GM12878 (cell line): ENCODE results near the gene DOCK1. TPM values are rescaled to one million over a fixed set of nuclear protein-coding genes. Genes with fewer than 3 reads are reported as not detected.

Experiments used
- ATAC-seq: fragments of 200-7000 bp; cut with Tn5 transposase; 3 replicates; pipeline ENCODE4 v1.9.1; 2020; ENCODE audit warnings: mild to moderate bottlenecking, moderate library complexity
- BruUV-seq: library from RNA; stranded (reverse); fragments of 400-500 nt; replicated peaks from 2 replicates; lab custom pipeline; 2021; lab: Mats Ljungman, UMichigan
- CTCF ChIA-PET: fragments of 300-600 bp; sonication (Branson Sonifier 250); formaldehyde crosslinking; extraction: SDS; loops from one replicate; lab custom pipeline; 2021; ENCODE audit warnings: inconsistent platforms; lab: Yijun Ruan, JAX
- POLR2A ChIA-PET: fragments of 350-600 bp; formaldehyde crosslinking; extraction: SDS; loops from one replicate; lab custom pipeline; 2021; ENCODE audit warnings: inconsistent platforms; lab: Charles Lee
- RAD21 ChIA-PET: fragments of 300-600 bp; sonication (Branson Sonifier 250); formaldehyde crosslinking; loops from one replicate; lab custom pipeline; 2023; ENCODE audit warnings: antibody characterized with exemption; ENCODE audit not compliant: unreplicated experiment; lab: Charles Lee
- SMC1A ChIA-PET: fragments of 300-600 bp; sonication (Branson Sonifier 250); formaldehyde crosslinking; loops from one replicate; lab custom pipeline; 2023; ENCODE audit not compliant: unreplicated experiment, uncharacterized antibody; lab: Charles Lee
- DNase-seq: peaks from one replicate; pipeline ENCODE4 v3.0.0-alpha.2; 2011; ENCODE audit warnings: low read depth, low spot score
- FAIRE-seq: peaks from 3 replicates; lab custom pipeline; 2011; peaks lifted over from hg19 to GRCh38; lab: Jason Lieb, UNC
- H2AFZ ChIP-seq: 2 replicates; pipeline ENCODE4 v1.6.0; 2011; ENCODE audit warnings: low read depth, low read length, control low read depth; ENCODE audit not compliant: control insufficient read depth
- H3K27ac ChIP-seq: 2 replicates; pipeline ENCODE4 v1.5.1; 2011; ENCODE audit warnings: control low read depth; ENCODE audit not compliant: control insufficient read depth, insufficient read depth
- H3K27me3 ChIP-seq, 2 experiments: replicated peaks in 1 of 2; 2 replicates each; pipeline versions ENCODE4 v1.6.0 to v1.6.1; 2011; ENCODE audit warnings: low read length in 1 of 2; ENCODE audit not compliant: control insufficient read depth in 2 of 2, insufficient read depth in 2 of 2
- H3K36me3 ChIP-seq, 2 experiments: 2 replicates each; pipeline ENCODE4 v1.5.1; 2011; ENCODE audit warnings: low read length in 1 of 2; ENCODE audit not compliant: control insufficient read depth in 2 of 2, insufficient read depth in 2 of 2
- H3K4me1 ChIP-seq: 2 replicates; pipeline ENCODE4 v1.6.1; 2011; ENCODE audit warnings: mild to moderate bottlenecking, low read length, moderate library complexity, mixed read lengths; ENCODE audit not compliant: control insufficient read depth, insufficient read depth
- H3K4me2 ChIP-seq: 2 replicates; pipeline ENCODE4 v1.6.0; 2011; ENCODE audit warnings: control low read depth; ENCODE audit not compliant: control insufficient read depth, insufficient read depth
- H3K4me3 ChIP-seq: fragments of 200-600 bp; sonication (generic); 2 replicates; pipeline ENCODE4 v1.5.1; 2016
- H3K79me2 ChIP-seq: 2 replicates; pipeline ENCODE4 v1.6.0; 2011; ENCODE audit warnings: low read length; ENCODE audit not compliant: control insufficient read depth, insufficient read depth
- H3K9ac ChIP-seq: 2 replicates; pipeline ENCODE4 v1.8.0; 2011; ENCODE audit warnings: low read length, control low read depth, mixed read lengths; ENCODE audit not compliant: control insufficient read depth, insufficient read depth
- H3K9me3 ChIP-seq: replicated peaks from 3 replicates; pipeline ENCODE4 v1.5.1; 2011; ENCODE audit warnings: mild to moderate bottlenecking, low read length; ENCODE audit not compliant: control insufficient read depth, insufficient read depth
- H4K20me1 ChIP-seq: 2 replicates; pipeline ENCODE4 v1.6.0; 2011; ENCODE audit not compliant: control insufficient read depth, insufficient read depth
- CHD4 ChIP-seq: fragments of 200-600 bp; sonication (generic); IDR thresholded peaks from 2 replicates; pipeline ENCODE4 v1.6.1; 2016; ENCODE audit warnings: mild to moderate bottlenecking
- CTCF ChIP-seq, 3 experiments: IDR thresholded peaks in 2 of 3; conservative IDR thresholded peaks in 1 of 3; 2 replicates each; pipeline ENCODE4 v1.5.1; 2011; ENCODE audit warnings: low read depth in 3 of 3, low read length in 3 of 3, mild to moderate bottlenecking in 3 of 3, control low read depth in 2 of 3, moderate library complexity in 2 of 3, inconsistent platforms in 1 of 3, mixed read lengths in 1 of 3; ENCODE audit not compliant: control insufficient read depth in 2 of 3, insufficient read depth in 1 of 3; ENCODE audit errors: extremely low read depth in 1 of 3
- EP300 ChIP-seq, 2 experiments: fragments of 150-350 bp in 1 of 2; IDR thresholded peaks; 2 replicates each; pipeline ENCODE4 v1.6.1; 2011 to 2012; ENCODE audit warnings: low read depth in 2 of 2, low read length in 2 of 2, borderline replicate concordance in 1 of 2, improper control_type of control experiment in 1 of 2, inconsistent platforms in 1 of 2; ENCODE audit not compliant: control insufficient read depth in 1 of 2
- FOS ChIP-seq: IDR thresholded peaks from 3 replicates; pipeline ENCODE4 v1.6.1; 2011; ENCODE audit warnings: borderline replicate concordance; ENCODE audit not compliant: insufficient read length; ENCODE audit errors: extremely low read depth
- HCFC1 ChIP-seq: fragments of 150-350 bp; IDR thresholded peaks from 2 replicates; pipeline ENCODE4 v1.6.1; 2014; ENCODE audit warnings: low read length
- NFYB ChIP-seq: IDR thresholded peaks from 2 replicates; pipeline ENCODE4 v1.6.1; 2011; ENCODE audit warnings: low read depth, mild to moderate bottlenecking, low read length, improper control_type of control experiment, moderate library complexity; ENCODE audit not compliant: insufficient read depth
- POLR2A ChIP-seq: IDR thresholded peaks from 2 replicates; pipeline ENCODE4 v1.6.1; 2011; ENCODE audit warnings: low read depth, mild to moderate bottlenecking, low read length
- POU2F2 ChIP-seq: IDR thresholded peaks from 3 replicates; pipeline ENCODE4 v1.6.1; 2011; ENCODE audit warnings: low read depth, mild to moderate bottlenecking, low read length, borderline replicate concordance
- WGBS: methylation state at CpG from one replicate; pipeline ENCODE4 v1.1.6; 2016; ENCODE audit warnings: low lambda C conversion rate; ENCODE audit not compliant: insufficient replicate concordance, insufficient coverage; ENCODE audit errors: missing lambda C conversion rate; 5-methylcytosine and 5-hydroxymethylcytosine counted together
- in situ Hi-C: fragments of 300-500 bp; cut with MboI; formaldehyde crosslinking; loops from 9 replicates; pipeline ENCODE4 v1.14.3; 2018; ENCODE audit warnings: mixed read lengths
- intact Hi-C: fragments of 100-400 bp; cut with micrococcal nuclease; formaldehyde crosslinking; loops from one replicate; pipeline ENCODE4 v1.14.2; 2022; ENCODE audit not compliant: unreplicated experiment
- polyA plus RNA-seq, 11 experiments: library from polyadenylated mRNA; depleted of rRNA in 4 of 11; unstranded in 6 of 11; stranded (reverse) in 5 of 11; fragments of >200 nt; fragmentation: Nextera tagmentation in 4 of 11; fragmentation: Illumina TruSeq in 1 of 11; extraction: Ambion mirVana in 4 of 11; extraction: Trizol in 1 of 11; gene quantifications; 1 replicate in 1 of 11; 2 replicates in 10 of 11; pipeline versions ENCODE4 v1.2.1 to v1.2.3, GENCODE V29; 2011 to 2016; ENCODE audit warnings: inconsistent platforms in 2 of 11, missing spikeins in 2 of 11, low read depth in 1 of 11
- total RNA-seq, 4 experiments: library from RNA; depleted of rRNA in 3 of 4; stranded (reverse); fragments of >200 nt in 3 of 4; fragmentation: Illumina TruSeq in 1 of 4; extraction: Trizol in 1 of 4; gene quantifications; 2 replicates each; pipeline versions ENCODE4 v1.2.1 to v1.2.3, GENCODE V29; 2013 to 2021
- TF ChIP-seq, protein P1 (sequence below): fragments of 450-650 bp; IDR thresholded peaks from 2 replicates; pipeline ENCODE4 v1.6.1; 2018; ENCODE audit warnings: mild to moderate bottlenecking, low read depth, moderate library complexity; ENCODE audit not compliant: partially characterized antibody
- TF ChIP-seq, protein P2 (sequence below): fragments of 450-650 bp; IDR thresholded peaks from 2 replicates; pipeline ENCODE4 v1.6.1; 2017; ENCODE audit warnings: antibody characterized with exemption, mild to moderate bottlenecking, moderate library complexity

DOCK1 gene
- total and polyA plus RNA-seq, 10 of the 15 experiments (the other 5 are each of a cell fraction or from before 2014, with no cell fraction given), result 0.05 to 0.18 TPM; not detected in 8

DNA sequence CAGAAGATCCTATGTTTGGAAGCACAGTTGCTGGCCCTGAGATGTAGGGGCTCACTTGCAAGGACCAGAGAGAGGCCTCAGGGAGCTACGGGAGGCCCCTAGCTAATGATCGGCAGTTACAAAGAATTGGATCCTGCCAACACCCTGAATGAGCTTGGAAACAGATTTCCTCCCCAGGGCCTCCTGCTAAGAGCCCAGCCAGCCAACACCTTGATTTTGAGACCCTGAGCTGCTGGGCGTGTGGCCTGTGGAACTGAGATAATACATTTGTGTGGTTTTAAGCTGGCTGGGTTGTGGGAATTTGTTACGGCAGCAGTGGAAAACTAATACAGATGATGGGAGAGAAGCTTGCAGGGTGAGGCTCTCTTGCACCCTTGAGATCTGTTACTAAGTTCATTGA is 3.9 kb downstream of the DOCK1 start:
- Histone ChIP-seq H3K27me3 (no peaks in the 10 kb centered on the region), H2AFZ (no peak overlapping the region), H3K4me3 (no peak overlapping the region), H3K27ac (no peak overlapping the region), H3K36me3 (no peaks in the 10 kb centered on the region), H3K79me2 (no peaks in the 10 kb centered on the region), H3K4me1 (no peaks in the 10 kb centered on the region), H3K9ac (no peak overlapping the region), H3K9me3 (no peaks in the 10 kb centered on the region; the same call in 2 of the 3 replicates), H3K4me2 (no peak overlapping the region)
- CTCF ChIA-PET, result no interaction called here
- in situ Hi-C loops (no loop called here), intact Hi-C loops (no loop called here)
- no TSS peak for BruUV-seq
- SMC1A ChIA-PET, result no interaction called here
- POLR2A ChIA-PET, result no interaction called here
- WGBS, result 17% methylated on average over 4 of the region's 4 CpGs
- RAD21 ChIA-PET, result no interaction called here
- DNase-seq (no peak), FAIRE-seq (no peak), ATAC-seq (no peak)
- TF ChIP-seq NFYB, result no peak
- TF ChIP-seq, all 136 proteins: peak for 0
- H4K20me1 ChIP-seq, result no peaks in the 10 kb centered on the region

- POLR2A ChIA-PET, result no interaction called here
- Histone ChIP-seq H3K36me3 (no peaks in the 10 kb centered on the region), H3K4me1 (no peaks in the 10 kb centered on the region), H3K4me2 (no peak overlapping the region), H2AFZ (no peak overlapping the region), H3K4me3 (no peak overlapping the region), H4K20me1 (no peaks in the 10 kb centered on the region), H3K27me3 (no peaks in the 10 kb centered on the region), H3K27ac (no peak overlapping the region), H3K9ac (no peak overlapping the region), H3K79me2 (no peaks in the 10 kb centered on the region), H3K9me3 (no peaks in the 10 kb centered on the region; the same call in 2 of the 3 replicates)
- SMC1A ChIA-PET, result no interaction called here
- in situ Hi-C loops (no loop called here), intact Hi-C loops (no loop called here)
- ATAC-seq, result no peak
- no peak for FAIRE-seq
- CTCF ChIA-PET, result no interaction called here
- RAD21 ChIA-PET, result no interaction called here
- 74% methylated on average over 7 of the region's 7 CpGs for WGBS
- no TSS peak for BruUV-seq
- no peak for DNase-seq
- TF ChIP-seq FOS, result no peak
- TF ChIP-seq, protein P1, sequence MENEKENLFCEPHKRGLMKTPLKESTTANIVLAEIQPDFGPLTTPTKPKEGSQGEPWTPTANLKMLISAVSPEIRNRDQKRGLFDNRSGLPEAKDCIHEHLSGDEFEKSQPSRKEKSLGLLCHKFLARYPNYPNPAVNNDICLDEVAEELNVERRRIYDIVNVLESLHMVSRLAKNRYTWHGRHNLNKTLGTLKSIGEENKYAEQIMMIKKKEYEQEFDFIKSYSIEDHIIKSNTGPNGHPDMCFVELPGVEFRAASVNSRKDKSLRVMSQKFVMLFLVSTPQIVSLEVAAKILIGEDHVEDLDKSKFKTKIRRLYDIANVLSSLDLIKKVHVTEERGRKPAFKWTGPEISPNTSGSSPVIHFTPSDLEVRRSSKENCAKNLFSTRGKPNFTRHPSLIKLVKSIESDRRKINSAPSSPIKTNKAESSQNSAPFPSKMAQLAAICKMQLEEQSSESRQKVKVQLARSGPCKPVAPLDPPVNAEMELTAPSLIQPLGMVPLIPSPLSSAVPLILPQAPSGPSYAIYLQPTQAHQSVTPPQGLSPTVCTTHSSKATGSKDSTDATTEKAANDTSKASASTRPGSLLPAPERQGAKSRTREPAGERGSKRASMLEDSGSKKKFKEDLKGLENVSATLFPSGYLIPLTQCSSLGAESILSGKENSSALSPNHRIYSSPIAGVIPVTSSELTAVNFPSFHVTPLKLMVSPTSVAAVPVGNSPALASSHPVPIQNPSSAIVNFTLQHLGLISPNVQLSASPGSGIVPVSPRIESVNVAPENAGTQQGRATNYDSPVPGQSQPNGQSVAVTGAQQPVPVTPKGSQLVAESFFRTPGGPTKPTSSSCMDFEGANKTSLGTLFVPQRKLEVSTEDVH, result no peak
- TF ChIP-seq POLR2A, result no peak
- no peak for TF ChIP-seq EP300 (IDR thresholded peaks at IDR 0.05; ENCODE audit: borderline replicate concordance in 1 of 2, control insufficient read depth in 1 of 2, low read depth in 2 of 2, low read length in 2 of 2)
- TF ChIP-seq CHD4, result no peak
- TF ChIP-seq CTCF (IDR thresholded peaks at IDR 0.05 in 2 of 3, conservative IDR thresholded peaks at IDR 0.05 in 1 of 3; ENCODE audit: control insufficient read depth in 2 of 3, extremely low read depth in 1 of 3, insufficient read depth in 1 of 3, low read depth in 3 of 3, low read length in 3 of 3), result no peak
- TF ChIP-seq HCFC1, result no peak
- TF ChIP-seq, protein P2, sequence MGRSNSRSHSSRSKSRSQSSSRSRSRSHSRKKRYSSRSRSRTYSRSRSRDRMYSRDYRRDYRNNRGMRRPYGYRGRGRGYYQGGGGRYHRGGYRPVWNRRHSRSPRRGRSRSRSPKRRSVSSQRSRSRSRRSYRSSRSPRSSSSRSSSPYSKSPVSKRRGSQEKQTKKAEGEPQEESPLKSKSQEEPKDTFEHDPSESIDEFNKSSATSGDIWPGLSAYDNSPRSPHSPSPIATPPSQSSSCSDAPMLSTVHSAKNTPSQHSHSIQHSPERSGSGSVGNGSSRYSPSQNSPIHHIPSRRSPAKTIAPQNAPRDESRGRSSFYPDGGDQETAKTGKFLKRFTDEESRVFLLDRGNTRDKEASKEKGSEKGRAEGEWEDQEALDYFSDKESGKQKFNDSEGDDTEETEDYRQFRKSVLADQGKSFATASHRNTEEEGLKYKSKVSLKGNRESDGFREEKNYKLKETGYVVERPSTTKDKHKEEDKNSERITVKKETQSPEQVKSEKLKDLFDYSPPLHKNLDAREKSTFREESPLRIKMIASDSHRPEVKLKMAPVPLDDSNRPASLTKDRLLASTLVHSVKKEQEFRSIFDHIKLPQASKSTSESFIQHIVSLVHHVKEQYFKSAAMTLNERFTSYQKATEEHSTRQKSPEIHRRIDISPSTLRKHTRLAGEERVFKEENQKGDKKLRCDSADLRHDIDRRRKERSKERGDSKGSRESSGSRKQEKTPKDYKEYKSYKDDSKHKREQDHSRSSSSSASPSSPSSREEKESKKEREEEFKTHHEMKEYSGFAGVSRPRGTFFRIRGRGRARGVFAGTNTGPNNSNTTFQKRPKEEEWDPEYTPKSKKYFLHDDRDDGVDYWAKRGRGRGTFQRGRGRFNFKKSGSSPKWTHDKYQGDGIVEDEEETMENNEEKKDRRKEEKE, result no peak
- no peak for TF ChIP-seq POU2F2
Observed at GRCh38 chr10:126910196-126910595, 5.0 kb downstream of the DOCK1 start.
